ENCODE results near the gene ATF6B.
"Not testable (repeated sequence)": the region's sequence is repeated elsewhere in the genome, so short reads cannot be mapped to it uniquely, and the experiment has no call there.

ATF6B gene

GRCh38 chr6:32154514-32155161 lies 26.6 kb upstream of the ATF6B start:
- DNase-seq (ENCODE audit: low spot score), result peak; percentile 50

GRCh38 chr6:32153564-32154513 lies 25.8 kb upstream of the ATF6B start, which contains the start of gene PPT2:
PPT2 (plus strand) TSS chr6:32154141; CDS start chr6:32154595, 454 bp downstream.
- DNase-seq (ENCODE audit: low spot score), result peak; percentile 78

DNA sequence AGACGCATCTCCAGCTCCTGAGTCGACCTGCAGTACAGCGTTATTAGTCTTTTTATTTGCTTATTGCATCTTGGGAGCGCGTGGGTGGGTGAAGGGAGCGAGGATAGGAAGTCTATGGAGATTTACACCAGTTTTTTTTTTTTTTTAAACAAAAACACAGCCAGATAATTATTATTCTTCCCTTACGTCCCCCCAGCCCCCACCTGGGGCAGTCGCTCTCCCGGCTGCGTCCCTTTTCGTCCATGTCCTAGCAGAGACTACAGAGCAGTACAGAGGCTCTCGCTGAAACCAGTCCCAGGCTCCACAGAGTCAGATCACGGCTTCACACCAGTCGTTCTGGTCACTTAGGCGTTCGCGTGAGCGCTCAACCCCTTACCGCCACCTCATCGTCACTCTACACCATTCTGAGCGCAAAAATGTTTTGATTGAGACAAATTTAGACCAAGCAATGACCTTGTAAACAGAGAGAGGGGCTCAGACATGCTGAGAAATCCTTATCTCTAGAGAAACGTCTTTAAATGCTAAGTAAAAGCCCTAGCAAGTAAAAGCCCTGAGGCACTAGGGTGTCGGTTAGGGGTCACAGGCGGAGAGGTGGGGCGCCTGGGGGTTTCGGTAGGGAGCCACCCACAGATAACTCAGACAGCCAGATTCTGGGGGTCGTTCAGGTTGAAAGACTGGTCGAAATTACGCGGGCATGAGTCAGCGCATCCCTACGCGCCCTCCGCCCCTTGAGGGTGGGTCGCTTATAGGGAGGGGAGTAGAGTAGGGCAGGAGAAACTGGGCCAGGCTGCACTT lies 24.9 kb upstream of the ATF6B start:
- no peak for DNase-seq (ENCODE audit: low spot score)

- no peak for DNase-seq (ENCODE audit: low spot score)
Observed at GRCh38 chr6:32151863-32152768, 24.1 kb upstream of the ATF6B start, which contains the start of gene PRRT1. PRRT1 (minus strand) TSS chr6:32151939; CDS start chr6:32151827, 112 bp downstream.

DNA sequence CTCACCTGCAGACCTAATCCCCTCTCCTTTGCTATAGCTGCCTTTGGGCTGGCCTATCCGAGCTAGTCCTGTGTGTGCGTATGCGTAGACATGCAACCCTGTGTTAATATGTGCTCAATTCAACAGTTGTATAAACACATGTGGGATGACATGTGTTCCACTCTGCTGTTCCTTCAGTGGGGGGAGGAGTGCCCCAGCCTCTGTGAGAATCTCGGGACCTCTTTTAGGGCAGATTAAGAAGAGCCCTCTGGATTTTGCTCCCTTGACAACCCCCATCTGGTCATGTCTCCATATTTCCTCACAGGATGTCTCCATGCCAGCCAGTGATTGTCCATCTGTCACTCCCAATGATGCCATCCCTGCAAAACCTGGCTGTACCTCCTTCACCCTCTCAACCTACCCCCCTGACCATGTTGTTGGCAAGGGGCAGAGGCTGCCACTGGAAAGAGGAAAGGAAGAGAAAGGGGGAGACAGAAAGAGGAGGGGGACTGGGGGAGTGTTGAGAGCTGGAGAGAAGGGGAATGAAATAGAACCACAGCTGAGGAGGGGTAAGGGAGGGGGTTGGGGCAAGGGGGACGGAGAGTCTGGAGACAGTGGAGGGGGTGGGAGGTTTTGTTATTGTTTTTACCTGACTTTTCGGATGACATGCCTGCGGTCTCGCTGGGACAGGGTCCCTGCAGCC lies 23.3 kb upstream of the ATF6B start:
- no peak for DNase-seq (ENCODE audit: low spot score)

DNA sequence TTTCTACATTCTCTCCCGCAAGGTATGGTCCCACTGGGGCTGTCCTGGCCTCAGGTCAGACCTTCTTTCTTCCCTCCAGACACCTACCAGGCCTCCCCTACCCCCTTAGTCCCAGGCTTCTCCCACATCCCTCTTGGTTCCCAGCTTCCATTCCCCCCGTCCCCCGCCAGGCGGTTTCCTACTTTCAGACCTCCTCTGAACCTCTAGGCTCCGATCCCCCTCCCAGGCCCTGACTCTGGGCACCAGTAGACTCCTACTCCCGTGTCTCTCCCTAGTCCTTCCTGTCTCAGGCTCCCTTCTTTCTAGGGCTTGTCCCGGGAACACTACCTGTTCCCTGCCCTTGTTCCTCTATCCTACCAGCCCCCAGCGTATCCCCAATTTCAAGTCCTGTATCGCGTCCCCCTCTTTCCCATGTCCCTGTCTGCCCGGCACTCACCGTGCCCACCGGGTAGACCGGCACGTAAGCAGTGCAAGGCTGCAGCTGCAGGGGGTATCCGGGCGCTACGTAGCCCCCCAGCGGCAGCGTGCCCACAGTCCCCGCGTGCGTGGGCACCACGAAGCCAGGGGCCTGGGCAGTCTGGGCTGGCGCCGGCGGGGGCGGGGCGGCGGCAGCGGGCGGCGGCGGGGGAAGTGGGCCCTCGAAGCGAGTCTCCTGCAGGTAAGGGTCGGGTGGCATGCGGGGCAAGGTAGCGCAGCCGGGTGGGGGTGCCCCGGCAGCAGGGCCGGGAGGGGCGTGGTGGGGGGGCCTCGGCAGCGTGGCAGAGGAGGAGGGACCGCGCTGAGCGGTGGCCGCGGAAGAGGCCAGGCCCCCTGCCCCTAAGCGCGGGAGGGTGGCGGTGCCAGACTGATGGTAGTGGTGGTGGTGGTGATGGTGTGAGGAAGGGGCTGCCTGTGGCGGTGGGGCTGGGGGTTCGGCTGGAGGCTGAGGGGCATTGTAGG lies 22.2 kb upstream of the ATF6B start:
- DNase-seq (ENCODE audit: low spot score), result no peak

GRCh38 chr6:32149092-32149755 lies 21.2 kb upstream of the ATF6B start:
- no peak for DNase-seq (ENCODE audit: low spot score)

DNA sequence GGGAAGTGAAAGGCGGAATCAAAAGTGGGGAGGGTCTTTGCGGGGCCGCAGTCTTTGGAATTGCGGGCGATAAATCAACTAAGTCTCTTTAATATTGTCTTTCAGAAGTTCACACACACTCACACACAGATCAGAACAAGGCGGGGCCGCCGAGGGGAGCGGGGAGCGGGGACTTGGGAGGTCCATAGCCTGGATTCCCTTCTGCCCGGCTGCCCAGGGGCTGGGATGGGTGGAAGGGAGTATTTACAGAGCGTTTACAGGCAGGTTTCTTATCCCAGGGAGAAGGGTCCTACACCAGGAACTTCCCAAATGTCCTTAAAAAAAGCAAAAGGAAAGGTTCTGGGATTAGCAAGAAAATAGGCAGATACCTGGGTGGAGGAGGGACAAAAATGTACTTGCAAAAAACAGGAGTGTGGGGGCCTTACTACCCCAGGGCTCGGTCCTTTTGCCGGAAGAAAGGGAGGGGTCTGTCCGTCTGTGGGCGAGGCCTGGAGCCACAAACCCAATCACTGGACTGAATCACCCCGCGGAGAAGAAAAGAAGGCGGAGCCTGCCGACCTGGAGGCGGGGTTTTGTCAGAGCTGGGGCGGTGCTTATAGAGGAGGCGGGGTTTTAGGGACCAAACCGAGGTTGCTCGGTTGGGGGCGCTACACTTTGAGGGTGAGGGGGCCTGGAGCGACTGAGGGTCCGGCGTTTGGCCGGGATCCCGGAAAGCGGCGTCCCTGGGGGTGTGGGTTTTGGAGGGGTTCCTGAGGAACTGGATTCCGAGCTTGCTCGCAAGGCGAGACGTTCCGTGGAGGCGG lies 20.4 kb upstream of the ATF6B start:
- no peak for DNase-seq (ENCODE audit: low spot score)

GRCh38 chr6:32147401-32148132 lies 19.5 kb upstream of the ATF6B start:
- DNase-seq (ENCODE audit: low spot score), result no peak

DNA sequence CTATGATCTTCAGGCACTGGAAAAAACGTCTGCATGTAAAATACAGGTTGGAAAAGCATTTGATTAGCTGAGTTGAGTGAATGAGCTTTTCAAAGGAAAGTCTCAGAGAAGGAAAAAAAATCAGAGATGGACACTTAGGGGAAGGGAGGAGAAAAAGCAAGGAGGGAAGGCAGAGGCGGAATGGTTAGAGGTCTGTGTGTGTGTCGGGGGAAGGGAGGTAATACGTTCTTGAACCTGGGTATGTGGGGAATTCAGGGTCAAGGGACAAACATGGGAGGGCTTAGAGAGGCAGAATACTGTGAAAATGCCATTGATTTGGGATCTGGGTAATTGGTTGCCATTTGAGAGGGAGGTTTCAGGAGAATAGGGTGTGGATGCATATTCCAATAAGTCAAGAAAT lies 18.6 kb upstream of the ATF6B start:
- DNase-seq (ENCODE audit: low spot score), result no peak

GRCh38 chr6:32146287-32146686 lies 18.2 kb upstream of the ATF6B start:
- no peak for DNase-seq (ENCODE audit: low spot score)

GRCh38 chr6:32144238-32144637 lies 16.2 kb upstream of the ATF6B start:
- DNase-seq (ENCODE audit: low spot score), result not testable (repeated sequence)

GRCh38 chr6:32140420-32141046 lies 12.5 kb upstream of the ATF6B start:
- DNase-seq (ENCODE audit: low spot score), result no peak

DNA sequence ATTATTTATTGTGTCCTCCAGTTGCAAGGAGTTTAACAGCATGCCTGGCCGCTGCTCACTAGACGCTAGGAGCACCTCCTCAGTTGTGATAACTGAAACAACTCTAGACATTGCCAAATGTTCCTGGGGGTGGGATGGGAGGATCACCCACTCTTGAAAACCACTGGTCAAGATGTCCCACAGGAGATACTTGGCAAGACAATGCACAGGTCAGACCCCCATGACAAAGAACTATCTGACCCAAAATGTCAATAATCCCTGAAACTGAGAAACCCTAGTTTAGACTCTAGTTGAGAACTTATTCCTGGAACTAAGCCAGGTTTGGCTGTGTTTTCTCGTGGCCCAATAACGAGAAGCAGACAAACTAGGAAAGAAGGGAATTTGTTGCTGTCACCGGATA lies 11.5 kb upstream of the ATF6B start:
- DNase-seq (ENCODE audit: low spot score), result no peak

- DNase-seq (ENCODE audit: low spot score), result no peak
Observed at GRCh38 chr6:32137454-32137853, 9.4 kb upstream of the ATF6B start.

DNA sequence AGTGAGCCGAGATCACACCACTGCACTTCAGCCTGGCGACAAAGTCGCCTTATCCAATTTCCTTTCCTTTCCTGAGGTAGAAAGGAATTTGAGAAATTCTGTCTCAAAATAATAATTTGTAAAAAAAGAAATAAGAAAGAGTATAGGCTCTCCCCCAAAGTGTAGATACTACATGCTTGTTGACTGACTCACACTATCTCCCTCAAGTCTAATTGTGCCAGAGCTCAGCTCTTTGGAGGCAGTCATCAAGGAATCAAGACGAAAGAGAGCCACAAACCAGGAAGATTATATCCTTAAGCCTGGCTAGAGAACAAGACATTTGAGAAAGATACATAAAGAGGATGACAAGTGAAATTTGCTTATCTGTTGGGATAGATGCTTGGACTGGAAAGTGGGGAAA lies 5.7 kb upstream of the ATF6B start:
- no peak for DNase-seq (ENCODE audit: low spot score)

GRCh38 chr6:32132110-32132509 lies 4.1 kb upstream of the ATF6B start:
- DNase-seq (ENCODE audit: low spot score), result no peak

Measured in COLO829 (cell line).